DOHH2 (cell line): ENCODE results near the gene SPOCD1.
A peak's percentile ranks its signal among the peaks of the same experiment; 100 is the strongest.

Source experiments
- H3F3A ChIP-seq: fragments of 200-600 bp; sonication (generic), shearing (Covaris generic); 2 replicates; pipeline ENCODE4 v1.6.0; 2016; ENCODE audit warnings: antibody characterized with exemption, mild to moderate bottlenecking; ENCODE audit not compliant: control insufficient read depth, insufficient read depth
- H3K27ac ChIP-seq: fragments of 200-600 bp; sonication (generic); 2 replicates; pipeline ENCODE4 v1.5.1; 2014; ENCODE audit warnings: low read depth, mild to moderate bottlenecking, low read length, moderate library complexity
- H3K27me3 ChIP-seq: fragments of 200-600 bp; sonication (generic); 2 replicates; pipeline ENCODE4 v1.6.1; 2014; ENCODE audit warnings: mild to moderate bottlenecking, low read length, mixed read lengths; ENCODE audit not compliant: control insufficient read depth
- H3K36me3 ChIP-seq: fragments of 200-600 bp; sonication (generic); 2 replicates; pipeline ENCODE4 v1.6.1; 2014; ENCODE audit warnings: mild to moderate bottlenecking, low read length, moderate library complexity, mixed read lengths; ENCODE audit not compliant: control insufficient read depth
- H3K4me1 ChIP-seq: fragments of 200-600 bp; sonication (generic); 2 replicates; pipeline ENCODE4 v1.6.1; 2014; ENCODE audit warnings: mild to moderate bottlenecking, low read length, mixed read lengths; ENCODE audit not compliant: control insufficient read depth
- H3K4me2 ChIP-seq: fragments of 200-600 bp; sonication (generic); 2 replicates; pipeline ENCODE4 v1.6.0; 2014; ENCODE audit warnings: mild to moderate bottlenecking, low read length, moderate library complexity
- H3K4me3 ChIP-seq: fragments of 200-600 bp; sonication (generic); 2 replicates; pipeline ENCODE4 v1.5.1; 2014; ENCODE audit warnings: mild to moderate bottlenecking, low read length, mixed read lengths
- H3K79me2 ChIP-seq: fragments of 200-600 bp; sonication (generic); 2 replicates; pipeline ENCODE4 v1.6.1; 2014; ENCODE audit warnings: mild to moderate bottlenecking, low read length, mixed read lengths; ENCODE audit not compliant: control insufficient read depth
- H3K9me2 ChIP-seq: fragments of 200-600 bp; sonication (generic); replicated peaks from 2 replicates; pipeline ENCODE4 v1.6.1; 2014; ENCODE audit warnings: mild to moderate bottlenecking, low read length, mixed read lengths; ENCODE audit not compliant: control insufficient read depth
- H3K9me3 ChIP-seq: fragments of 200-600 bp; sonication (generic); 2 replicates; pipeline ENCODE4 v1.6.1; 2014; ENCODE audit warnings: antibody characterized with exemption, low read length, mixed read lengths; ENCODE audit not compliant: control insufficient read depth, insufficient read depth
- H4K20me1 ChIP-seq: fragments of 200-600 bp; sonication (generic); 2 replicates; pipeline ENCODE4 v1.6.0; 2014; ENCODE audit warnings: low read depth, mild to moderate bottlenecking, antibody characterized with exemption, low read length, moderate library complexity; ENCODE audit not compliant: control insufficient read depth, insufficient read depth
- EZH2phosphoT487 ChIP-seq: fragments of 200-600 bp; sonication (generic); IDR thresholded peaks from 2 replicates; pipeline ENCODE4 v1.6.1; 2017; ENCODE audit warnings: borderline replicate concordance, mild to moderate bottlenecking, antibody characterized with exemption, low read length, moderate library complexity, mixed read lengths
- TF ChIP-seq, protein P1 (sequence below): fragments of 200-600 bp; sonication (generic); IDR thresholded peaks from one replicate; pipeline ENCODE4 v1.5.1; 2014; ENCODE audit warnings: antibody characterized with exemption, mild to moderate bottlenecking, low read depth, low read length; ENCODE audit not compliant: poor library complexity, severe bottlenecking

The SPOCD1 gene

DNA sequence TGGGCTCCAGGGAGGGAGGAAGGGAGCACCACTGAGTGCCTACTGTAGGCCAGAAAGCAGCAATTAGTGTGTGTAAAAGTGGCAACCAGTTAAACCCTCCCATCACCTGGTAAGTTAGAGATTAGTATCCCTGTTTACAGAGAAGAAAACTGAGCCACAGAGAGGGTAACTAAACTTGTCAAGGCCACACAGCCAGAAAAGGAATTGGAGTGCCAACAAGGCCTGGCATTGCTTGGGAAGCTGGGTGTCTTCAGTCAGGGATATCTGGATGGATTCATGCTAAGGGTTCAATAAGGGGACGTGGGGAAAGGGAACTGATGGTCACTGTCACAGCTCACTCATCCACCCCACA is 28.1 kb downstream of the SPOCD1 start:
- H3F3A ChIP-seq, result peaks cover 6% of the 10 kb centered on the region; the same call in 1 of the 2 replicates
- peak overlapping the region; percentile 99 for H3K4me2 ChIP-seq
- no peaks in the 10 kb centered on the region for H3K79me2 ChIP-seq
- H3K27ac ChIP-seq, result peak overlapping the region; percentile 64; the same call in 1 of the 2 replicates
- H3K36me3 ChIP-seq, result no peaks in the 10 kb centered on the region
- no peaks in the 10 kb centered on the region for H4K20me1 ChIP-seq
- H3K9me2 ChIP-seq, result no peaks in the 10 kb centered on the region
- no peaks in the 10 kb centered on the region for H3K9me3 ChIP-seq
- peaks cover 10% of the 10 kb centered on the region for H3K27me3 ChIP-seq
- H3K4me3 ChIP-seq, result peak overlapping the region; percentile 82
- H3K4me1 ChIP-seq, result peaks cover 46% of the 10 kb centered on the region
- TF ChIP-seq, protein P1, sequence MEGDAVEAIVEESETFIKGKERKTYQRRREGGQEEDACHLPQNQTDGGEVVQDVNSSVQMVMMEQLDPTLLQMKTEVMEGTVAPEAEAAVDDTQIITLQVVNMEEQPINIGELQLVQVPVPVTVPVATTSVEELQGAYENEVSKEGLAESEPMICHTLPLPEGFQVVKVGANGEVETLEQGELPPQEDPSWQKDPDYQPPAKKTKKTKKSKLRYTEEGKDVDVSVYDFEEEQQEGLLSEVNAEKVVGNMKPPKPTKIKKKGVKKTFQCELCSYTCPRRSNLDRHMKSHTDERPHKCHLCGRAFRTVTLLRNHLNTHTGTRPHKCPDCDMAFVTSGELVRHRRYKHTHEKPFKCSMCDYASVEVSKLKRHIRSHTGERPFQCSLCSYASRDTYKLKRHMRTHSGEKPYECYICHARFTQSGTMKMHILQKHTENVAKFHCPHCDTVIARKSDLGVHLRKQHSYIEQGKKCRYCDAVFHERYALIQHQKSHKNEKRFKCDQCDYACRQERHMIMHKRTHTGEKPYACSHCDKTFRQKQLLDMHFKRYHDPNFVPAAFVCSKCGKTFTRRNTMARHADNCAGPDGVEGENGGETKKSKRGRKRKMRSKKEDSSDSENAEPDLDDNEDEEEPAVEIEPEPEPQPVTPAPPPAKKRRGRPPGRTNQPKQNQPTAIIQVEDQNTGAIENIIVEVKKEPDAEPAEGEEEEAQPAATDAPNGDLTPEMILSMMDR, result no peak
- TF ChIP-seq EZH2phosphoT487, result no peak

DNA sequence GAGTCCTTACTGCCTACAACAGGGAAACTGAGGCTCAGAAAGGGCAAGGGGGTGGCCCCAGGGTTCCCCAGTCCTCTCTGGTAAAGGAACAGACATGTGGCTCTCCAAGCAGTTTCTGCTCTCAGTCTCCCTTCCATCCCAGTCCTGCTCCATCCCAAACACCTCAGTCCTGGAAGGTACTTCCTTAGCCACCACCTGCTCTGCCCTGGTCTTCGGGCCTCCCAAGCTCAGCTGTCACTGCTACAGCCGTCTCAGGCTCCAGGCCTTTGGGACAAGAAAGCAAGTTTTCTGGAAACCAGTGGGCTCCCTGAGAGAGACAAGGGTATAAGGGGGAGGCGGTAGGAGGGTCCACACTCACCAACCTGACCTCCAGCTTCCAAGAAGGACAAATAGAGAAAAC is 28.6 kb downstream of the SPOCD1 start:
- Histone ChIP-seq H3K4me2 (peak overlapping the region; percentile 99), H3K79me2 (no peaks in the 10 kb centered on the region), H3K27me3 (peaks cover 6% of the 10 kb centered on the region), H3K9me2 (no peaks in the 10 kb centered on the region), H4K20me1 (no peaks in the 10 kb centered on the region), H3K9me3 (no peaks in the 10 kb centered on the region), H3K4me3 (no peak overlapping the region), H3K4me1 (peaks cover 47% of the 10 kb centered on the region), H3F3A (peaks cover 6% of the 10 kb centered on the region; the same call in 1 of the 2 replicates), H3K27ac (no peak overlapping the region), H3K36me3 (no peaks in the 10 kb centered on the region)
- TF ChIP-seq, protein P1, result no peak
- no peak for TF ChIP-seq EZH2phosphoT487

DNA sequence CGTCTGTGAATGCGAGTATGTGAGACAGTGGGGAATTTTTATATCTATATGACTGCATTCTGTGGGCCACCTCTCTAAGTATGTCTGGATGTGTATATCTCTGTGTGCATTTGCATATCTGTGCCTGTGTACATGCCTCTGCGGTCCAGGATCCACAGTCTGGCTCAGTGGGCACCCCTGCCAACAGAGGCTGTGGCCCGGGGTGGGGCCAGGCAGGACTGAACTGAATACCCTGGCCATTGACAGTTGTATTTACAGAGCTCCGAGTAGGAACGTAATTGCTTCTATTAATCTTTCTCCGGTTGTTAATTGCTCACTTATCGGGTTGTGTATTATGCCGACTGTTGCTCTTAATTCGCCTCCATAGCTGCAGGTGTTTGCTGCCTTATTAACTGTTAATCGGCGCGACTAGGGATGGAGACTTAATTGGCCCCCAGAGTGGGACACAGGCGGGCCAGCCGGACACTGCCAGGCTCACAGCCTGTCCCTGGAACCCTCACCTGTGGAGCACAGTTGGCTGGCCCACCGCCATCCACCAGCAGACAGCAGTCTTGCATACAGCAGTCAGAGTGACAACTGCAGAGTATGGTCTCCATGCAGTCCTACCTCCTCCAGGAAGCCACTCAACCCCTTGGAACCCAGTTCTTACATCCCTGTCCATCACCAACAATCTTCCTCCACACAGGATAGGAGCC is 29.3 kb downstream of the SPOCD1 start:
- H3K4me1 ChIP-seq, result peaks cover 47% of the 10 kb centered on the region
- TF ChIP-seq EZH2phosphoT487, result no peak
- TF ChIP-seq, protein P1, result no peak
- H3K27me3 ChIP-seq, result no peaks in the 10 kb centered on the region; the same call in 1 of the 2 replicates

More for the DNA sequence above, 29.3 kb downstream of the SPOCD1 start:
- peaks cover 6% of the 10 kb centered on the region; the same call in 1 of the 2 replicates for H3F3A ChIP-seq
- no peak overlapping the region for H3K4me2 ChIP-seq
- H3K36me3 ChIP-seq, result no peaks in the 10 kb centered on the region
- no peaks in the 10 kb centered on the region for H4K20me1 ChIP-seq
- no peaks in the 10 kb centered on the region for H3K79me2 ChIP-seq
- no peaks in the 10 kb centered on the region for H3K9me3 ChIP-seq
- no peak overlapping the region for H3K4me3 ChIP-seq
- no peaks in the 10 kb centered on the region for H3K9me2 ChIP-seq
- no peak overlapping the region for H3K27ac ChIP-seq
